Measurements from ENCODE around the gene MTMR10. TPM values are rescaled to one million over a fixed set of nuclear protein-coding genes. Genes with fewer than 3 reads are reported as not detected.

Gene MTMR10
- total RNA-seq, 1 experiment from 2014 or later = 7.6 TPM

- Histone ChIP-seq H3K4me1 (ENCODE audit: insufficient read depth, low read length) (no peaks in the 10 kb centered on the region), H3K27me3 (ENCODE audit: low read length) (0 out of 2 replicates have a peak, but pooled peaks cover 3% of the 10 kb centered on the region), H3K4me3 (ENCODE audit: low read length) (no peak overlapping the region), H3K9ac (ENCODE audit: low read length) (no peak overlapping the region), H3F3A (ENCODE audit: low read length, unreplicated experiment) (no peaks in the 10 kb centered on the region), H4K20me1 (ENCODE audit: low read length) (no peaks in the 10 kb centered on the region), H3K4me2 (ENCODE audit: low read length) (no peak overlapping the region), H3K36me3 (ENCODE audit: low read depth, low read length) (no peaks in the 10 kb centered on the region), H3K9me3 (ENCODE audit: low read length) (no peaks in the 10 kb centered on the region), H3K9me2 (replicated peaks; ENCODE audit: low read length) (no peaks in the 10 kb centered on the region), H2AFZ (ENCODE audit: low read length) (no peak overlapping the region), H3K27ac (ENCODE audit: low read length) (no peak overlapping the region), H3K79me2 (ENCODE audit: low read length) (no peaks in the 10 kb centered on the region)
- TF ChIP-seq EZH2 (IDR thresholded peaks at IDR 0.05; ENCODE audit: low read length, unreplicated experiment) (no peak), CTCF (conservative IDR thresholded peaks at IDR 0.05; ENCODE audit: low read depth, low read length) (no peak), EZH2phosphoT487 (IDR thresholded peaks at IDR 0.05; ENCODE audit: borderline replicate concordance, low read length) (no peak)
- BruUV-seq (replicated peaks) = no TSS peak
- intact Hi-C loops (cut with micrococcal nuclease) = no loop called here
- ChIA-PET CTCF (no interaction called here), POLR2A (ENCODE audit: unreplicated experiment) (no interaction called here)
- no peak for DNase-seq
- ATAC-seq = no peak
These were observed 29.7 kb upstream of the MTMR10 start for GRCh38 chr15:31021067-31021665.

GRCh38 chr15:31020542-31020941 is 29.1 kb upstream of the MTMR10 start:
- Histone ChIP-seq H3K9me3 (ENCODE audit: low read length) (no peaks in the 10 kb centered on the region), H3K79me2 (ENCODE audit: low read length) (no peaks in the 10 kb centered on the region), H3K27me3 (ENCODE audit: low read length) (no peaks in the 10 kb centered on the region), H3K36me3 (ENCODE audit: low read depth, low read length) (no peaks in the 10 kb centered on the region), H3K9me2 (replicated peaks; ENCODE audit: low read length) (no peaks in the 10 kb centered on the region), H3K4me1 (ENCODE audit: insufficient read depth, low read length) (no peaks in the 10 kb centered on the region), H3F3A (ENCODE audit: low read length, unreplicated experiment) (no peaks in the 10 kb centered on the region), H3K27ac (ENCODE audit: low read length) (no peak overlapping the region), H4K20me1 (ENCODE audit: low read length) (no peaks in the 10 kb centered on the region), H3K4me2 (ENCODE audit: low read length) (no peak overlapping the region), H2AFZ (ENCODE audit: low read length) (no peak overlapping the region), H3K9ac (ENCODE audit: low read length) (no peak overlapping the region), H3K4me3 (ENCODE audit: low read length) (no peak overlapping the region)
- POLR2A ChIA-PET (ENCODE audit: unreplicated experiment) = no interaction called here
- ATAC-seq (peak; percentile 20; the same call in 1 of the 2 replicates), DNase-seq (no peak)
- TF ChIP-seq EZH2 (IDR thresholded peaks at IDR 0.05; ENCODE audit: low read length, unreplicated experiment) = no peak
- no TSS peak for BruUV-seq (replicated peaks)
- CTCF ChIA-PET = no interaction called here
- intact Hi-C loops (cut with micrococcal nuclease) = no loop called here

GRCh38 chr15:31019986-31020385 is 28.6 kb upstream of the MTMR10 start:
- CTCF ChIA-PET = no interaction called here
- no peak overlapping the region for H3K9ac ChIP-seq (ENCODE audit: low read length)
- H3F3A ChIP-seq (ENCODE audit: low read length, unreplicated experiment) = no peaks in the 10 kb centered on the region
- no peaks in the 10 kb centered on the region for H3K79me2 ChIP-seq (ENCODE audit: low read length)
- no TSS peak for BruUV-seq (replicated peaks)
- TF ChIP-seq CTCF (conservative IDR thresholded peaks at IDR 0.05; ENCODE audit: low read depth, low read length) = no peak
- no peak for TF ChIP-seq EZH2phosphoT487 (IDR thresholded peaks at IDR 0.05; ENCODE audit: borderline replicate concordance, low read length)
- no peak for TF ChIP-seq EZH2 (IDR thresholded peaks at IDR 0.05; ENCODE audit: low read length, unreplicated experiment)
- H3K27ac ChIP-seq (ENCODE audit: low read length) = no peak overlapping the region
- H3K9me2 ChIP-seq (replicated peaks; ENCODE audit: low read length) = no peaks in the 10 kb centered on the region
- no peaks in the 10 kb centered on the region for H3K36me3 ChIP-seq (ENCODE audit: low read depth, low read length)
- H3K4me3 ChIP-seq (ENCODE audit: low read length) = no peak overlapping the region
- no peak for ATAC-seq
- no peaks in the 10 kb centered on the region for H3K9me3 ChIP-seq (ENCODE audit: low read length)
- intact Hi-C loops (cut with micrococcal nuclease) = no loop called here
- H2AFZ ChIP-seq (ENCODE audit: low read length) = no peak overlapping the region
- no peaks in the 10 kb centered on the region for H4K20me1 ChIP-seq (ENCODE audit: low read length)
- H3K4me1 ChIP-seq (ENCODE audit: insufficient read depth, low read length) = no peaks in the 10 kb centered on the region
- POLR2A ChIA-PET (ENCODE audit: unreplicated experiment) = no interaction called here
- H3K27me3 ChIP-seq (ENCODE audit: low read length) = no peaks in the 10 kb centered on the region
- H3K4me2 ChIP-seq (ENCODE audit: low read length) = no peak overlapping the region
- DNase-seq = no peak

Measured in PC-3 (cell line).